HepG2 (cell line): Measurements from ENCODE around the gene RAD51D. TPM values are rescaled to one million over a fixed set of nuclear protein-coding genes. Genes with fewer than 3 reads are reported as not detected.

Experiments used
- BORCS8-MEF2B ChIP-seq: sonication (generic); formaldehyde crosslinking; IDR thresholded peaks from 2 replicates; pipeline ENCODE4 v1.8.0; 2022; ENCODE audit warnings: mild to moderate bottlenecking, missing genetic modification reagents
- CBX2 ChIP-seq, 2 experiments: fragments of 200-600 bp in 1 of 2; sonication (generic); formaldehyde crosslinking in 1 of 2; IDR thresholded peaks; 2 replicates each; pipeline versions ENCODE4 v1.7.0 to v1.8.1; 2018 to 2022; ENCODE audit warnings: low read depth in 2 of 2, low read length in 1 of 2, mild to moderate bottlenecking in 1 of 2, missing genetic modification reagents in 1 of 2
- ELK4 ChIP-seq: sonication (generic); formaldehyde crosslinking; IDR thresholded peaks from 2 replicates; pipeline ENCODE4 v1.9.0; 2021; ENCODE audit warnings: missing genetic modification reagents, borderline replicate concordance
- GATAD1 ChIP-seq: IDR thresholded peaks from 2 replicates; pipeline ENCODE4 v1.6.1; 2016; ENCODE audit warnings: missing genetic modification reagents, missing compliant biosample characterization
- HDAC2 ChIP-seq: sonication (generic); formaldehyde crosslinking; IDR thresholded peaks from 2 replicates; pipeline ENCODE4 v1.4.0; 2020; ENCODE audit warnings: missing genetic modification reagents
- HMG20A ChIP-seq: IDR thresholded peaks from 2 replicates; pipeline ENCODE4 v1.6.1; 2016; ENCODE audit warnings: borderline replicate concordance
- HOXA3 ChIP-seq: sonication (generic); formaldehyde crosslinking; IDR thresholded peaks from 2 replicates; pipeline ENCODE4 v1.5.0; 2020; ENCODE audit warnings: missing genetic modification reagents
- ISL2 ChIP-seq: sonication (generic); formaldehyde crosslinking; IDR thresholded peaks from 2 replicates; pipeline ENCODE4 v1.5.0; 2020; ENCODE audit warnings: missing genetic modification reagents
- JARID2 ChIP-seq: sonication (generic); formaldehyde crosslinking; IDR thresholded peaks from 2 replicates; pipeline ENCODE4 v1.8.1; 2023; ENCODE audit warnings: missing genetic modification reagents, inconsistent platforms; ENCODE audit not compliant: insufficient replicate concordance
- KLF12 ChIP-seq: sonication (generic); formaldehyde crosslinking; IDR thresholded peaks from 2 replicates; pipeline ENCODE4 v1.4.0; 2020; ENCODE audit warnings: missing genetic modification reagents, borderline replicate concordance
- MED13 ChIP-seq: sonication (generic); formaldehyde crosslinking; IDR thresholded peaks from 2 replicates; pipeline ENCODE4 v1.5.0; 2020; ENCODE audit warnings: missing genetic modification reagents
- MIER2 ChIP-seq: IDR thresholded peaks from 2 replicates; pipeline ENCODE4 v1.6.1; 2016; ENCODE audit warnings: missing biosample characterization, missing genetic modification reagents
- NFKBIZ ChIP-seq: IDR thresholded peaks from 2 replicates; pipeline ENCODE4 v1.6.1; 2018; ENCODE audit warnings: missing genetic modification reagents, missing compliant biosample characterization
- NFYB ChIP-seq: sonication (generic); formaldehyde crosslinking; IDR thresholded peaks from 2 replicates; pipeline ENCODE4 v1.4.0; 2020; ENCODE audit warnings: missing genetic modification reagents
- PHB2 ChIP-seq: fragments of 450-650 bp; IDR thresholded peaks from 2 replicates; pipeline ENCODE4 v1.6.1; 2018; ENCODE audit not compliant: partially characterized antibody
- SRF ChIP-seq: IDR thresholded peaks from 2 replicates; pipeline ENCODE4 v1.6.1; 2011; ENCODE audit warnings: mild to moderate bottlenecking, low read depth, low read length, moderate library complexity
- ZKSCAN8 ChIP-seq: IDR thresholded peaks from 2 replicates; pipeline ENCODE4 v1.6.1; 2016; ENCODE audit warnings: borderline replicate concordance, missing genetic modification reagents, missing compliant biosample characterization
- ZNF251 ChIP-seq: sonication (generic); formaldehyde crosslinking; IDR thresholded peaks from 2 replicates; pipeline ENCODE4 v1.9.0; 2021; ENCODE audit warnings: mild to moderate bottlenecking, missing genetic modification reagents
- polyA plus RNA-seq, 8 experiments: library from polyadenylated mRNA; depleted of rRNA in 3 of 8; stranded (reverse) in 7 of 8; unstranded in 1 of 8; fragments of >200 nt; fragmentation: Illumina TruSeq in 4 of 8; extraction: Trizol in 4 of 8; gene quantifications; 2 replicates each; pipeline versions ENCODE4 v1.2.1 to v1.2.3, GENCODE V29; 2011 to 2016; ENCODE audit warnings: low read depth in 4 of 8, missing spikeins in 1 of 8, mixed read lengths in 1 of 8; ENCODE audit not compliant: insufficient read depth in 1 of 8
- total RNA-seq, 5 experiments: library from RNA; depleted of rRNA; stranded (reverse); fragments of >200 nt; fragmentation: Illumina TruSeq; extraction: Trizol; gene quantifications; 2 replicates each; pipeline ENCODE4 v1.2.3, GENCODE V29; 2016; ENCODE audit warnings: low read depth in 1 of 5
- TF ChIP-seq, protein P1 (sequence below): fragments of 450-650 bp; IDR thresholded peaks from 2 replicates; pipeline ENCODE4 v1.6.1; 2017
- TF ChIP-seq, protein P2 (sequence below): sonication (generic); formaldehyde crosslinking; conservative IDR thresholded peaks from 2 replicates; pipeline ENCODE4 v1.8.1; 2023; ENCODE audit warnings: missing genetic modification reagents
- TF ChIP-seq, protein P3 (sequence below): sonication (generic); formaldehyde crosslinking; IDR thresholded peaks from 2 replicates; pipeline ENCODE4 v1.4.0; 2020; ENCODE audit warnings: missing genetic modification reagents
- TF ChIP-seq, protein P4 (sequence below): sonication (generic); formaldehyde crosslinking; IDR thresholded peaks from 2 replicates; pipeline ENCODE4 v1.4.0; 2020; ENCODE audit warnings: missing genetic modification reagents
- TF ChIP-seq, protein P5 (sequence below): sonication (generic); formaldehyde crosslinking; IDR thresholded peaks from 2 replicates; pipeline ENCODE4 v1.4.0; 2020; ENCODE audit warnings: mild to moderate bottlenecking, missing genetic modification reagents

RAD51D gene
- total and polyA plus RNA-seq, 2 of the 13 experiments (the other 11 are each of a cell fraction or from before 2014, with no cell fraction given), result 6.7 to 13.1 TPM

DNA sequence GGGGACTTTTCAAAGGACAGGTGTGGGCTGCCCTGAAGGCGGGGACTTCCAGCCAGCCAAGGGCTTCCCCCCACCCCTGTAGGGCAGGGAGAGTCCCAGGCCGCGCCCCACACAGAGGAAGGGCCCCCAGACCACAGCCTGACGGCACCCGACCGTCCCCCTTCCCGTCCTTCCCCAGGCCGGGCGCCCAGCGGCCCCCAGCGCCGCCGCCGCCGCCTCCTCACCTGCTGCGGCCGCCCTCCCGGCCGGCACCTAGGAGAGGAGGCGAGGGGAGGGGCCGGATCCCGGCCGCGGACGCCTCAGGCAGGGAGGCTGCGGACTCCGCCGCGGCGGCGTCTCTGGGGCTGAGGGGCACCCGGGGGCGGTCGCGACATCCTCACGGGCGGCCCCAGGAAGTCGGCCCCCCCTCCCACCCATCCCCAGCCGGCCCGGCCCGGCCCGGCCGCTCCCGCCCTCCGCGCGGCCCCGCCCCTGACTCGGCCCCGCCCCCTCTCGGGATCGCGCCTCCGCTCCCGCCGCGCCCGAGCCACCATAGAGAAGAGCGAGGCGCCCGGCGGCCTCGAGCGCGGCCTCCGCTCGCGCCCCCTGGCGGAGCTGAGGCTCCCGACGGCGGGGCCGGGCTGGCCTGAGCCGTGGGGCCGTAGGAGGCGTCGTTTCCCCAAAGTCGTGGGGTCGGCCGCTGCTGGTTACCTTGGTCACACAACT lies 30.6 kb downstream of the RAD51D start (continued):
- TF ChIP-seq, protein P1, sequence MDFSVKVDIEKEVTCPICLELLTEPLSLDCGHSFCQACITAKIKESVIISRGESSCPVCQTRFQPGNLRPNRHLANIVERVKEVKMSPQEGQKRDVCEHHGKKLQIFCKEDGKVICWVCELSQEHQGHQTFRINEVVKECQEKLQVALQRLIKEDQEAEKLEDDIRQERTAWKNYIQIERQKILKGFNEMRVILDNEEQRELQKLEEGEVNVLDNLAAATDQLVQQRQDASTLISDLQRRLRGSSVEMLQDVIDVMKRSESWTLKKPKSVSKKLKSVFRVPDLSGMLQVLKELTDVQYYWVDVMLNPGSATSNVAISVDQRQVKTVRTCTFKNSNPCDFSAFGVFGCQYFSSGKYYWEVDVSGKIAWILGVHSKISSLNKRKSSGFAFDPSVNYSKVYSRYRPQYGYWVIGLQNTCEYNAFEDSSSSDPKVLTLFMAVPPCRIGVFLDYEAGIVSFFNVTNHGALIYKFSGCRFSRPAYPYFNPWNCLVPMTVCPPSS, result no peak
- TF ChIP-seq MIER2 (CRISPR knock-in tag), result no peak
- TF ChIP-seq PHB2, result no peak
- TF ChIP-seq, protein P2, sequence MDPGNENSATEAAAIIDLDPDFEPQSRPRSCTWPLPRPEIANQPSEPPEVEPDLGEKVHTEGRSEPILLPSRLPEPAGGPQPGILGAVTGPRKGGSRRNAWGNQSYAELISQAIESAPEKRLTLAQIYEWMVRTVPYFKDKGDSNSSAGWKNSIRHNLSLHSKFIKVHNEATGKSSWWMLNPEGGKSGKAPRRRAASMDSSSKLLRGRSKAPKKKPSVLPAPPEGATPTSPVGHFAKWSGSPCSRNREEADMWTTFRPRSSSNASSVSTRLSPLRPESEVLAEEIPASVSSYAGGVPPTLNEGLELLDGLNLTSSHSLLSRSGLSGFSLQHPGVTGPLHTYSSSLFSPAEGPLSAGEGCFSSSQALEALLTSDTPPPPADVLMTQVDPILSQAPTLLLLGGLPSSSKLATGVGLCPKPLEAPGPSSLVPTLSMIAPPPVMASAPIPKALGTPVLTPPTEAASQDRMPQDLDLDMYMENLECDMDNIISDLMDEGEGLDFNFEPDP (CRISPR knock-in tag), result no peak
- no peak for TF ChIP-seq HMG20A (CRISPR knock-in tag)
- TF ChIP-seq MED13, result no peak
- TF ChIP-seq, protein P3, sequence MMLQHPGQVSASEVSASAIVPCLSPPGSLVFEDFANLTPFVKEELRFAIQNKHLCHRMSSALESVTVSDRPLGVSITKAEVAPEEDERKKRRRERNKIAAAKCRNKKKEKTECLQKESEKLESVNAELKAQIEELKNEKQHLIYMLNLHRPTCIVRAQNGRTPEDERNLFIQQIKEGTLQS, result no peak
- no peak for TF ChIP-seq JARID2
- peak; percentile 65; the same call in 1 of the 2 replicates for TF ChIP-seq KLF12 (CRISPR knock-in tag)
- no peak for TF ChIP-seq NFYB (CRISPR knock-in tag)
- TF ChIP-seq HDAC2, result no peak
- TF ChIP-seq ZKSCAN8, result no peak
- TF ChIP-seq, protein P4, sequence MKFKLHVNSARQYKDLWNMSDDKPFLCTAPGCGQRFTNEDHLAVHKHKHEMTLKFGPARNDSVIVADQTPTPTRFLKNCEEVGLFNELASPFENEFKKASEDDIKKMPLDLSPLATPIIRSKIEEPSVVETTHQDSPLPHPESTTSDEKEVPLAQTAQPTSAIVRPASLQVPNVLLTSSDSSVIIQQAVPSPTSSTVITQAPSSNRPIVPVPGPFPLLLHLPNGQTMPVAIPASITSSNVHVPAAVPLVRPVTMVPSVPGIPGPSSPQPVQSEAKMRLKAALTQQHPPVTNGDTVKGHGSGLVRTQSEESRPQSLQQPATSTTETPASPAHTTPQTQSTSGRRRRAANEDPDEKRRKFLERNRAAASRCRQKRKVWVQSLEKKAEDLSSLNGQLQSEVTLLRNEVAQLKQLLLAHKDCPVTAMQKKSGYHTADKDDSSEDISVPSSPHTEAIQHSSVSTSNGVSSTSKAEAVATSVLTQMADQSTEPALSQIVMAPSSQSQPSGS (CRISPR knock-in tag), result no peak
- TF ChIP-seq ISL2 (CRISPR knock-in tag), result no peak
- TF ChIP-seq ELK4 (CRISPR knock-in tag), result no peak
- peak; percentile 21; the same call in 1 of the 2 replicates for TF ChIP-seq BORCS8-MEF2B (CRISPR knock-in tag)
- TF ChIP-seq, protein P5, sequence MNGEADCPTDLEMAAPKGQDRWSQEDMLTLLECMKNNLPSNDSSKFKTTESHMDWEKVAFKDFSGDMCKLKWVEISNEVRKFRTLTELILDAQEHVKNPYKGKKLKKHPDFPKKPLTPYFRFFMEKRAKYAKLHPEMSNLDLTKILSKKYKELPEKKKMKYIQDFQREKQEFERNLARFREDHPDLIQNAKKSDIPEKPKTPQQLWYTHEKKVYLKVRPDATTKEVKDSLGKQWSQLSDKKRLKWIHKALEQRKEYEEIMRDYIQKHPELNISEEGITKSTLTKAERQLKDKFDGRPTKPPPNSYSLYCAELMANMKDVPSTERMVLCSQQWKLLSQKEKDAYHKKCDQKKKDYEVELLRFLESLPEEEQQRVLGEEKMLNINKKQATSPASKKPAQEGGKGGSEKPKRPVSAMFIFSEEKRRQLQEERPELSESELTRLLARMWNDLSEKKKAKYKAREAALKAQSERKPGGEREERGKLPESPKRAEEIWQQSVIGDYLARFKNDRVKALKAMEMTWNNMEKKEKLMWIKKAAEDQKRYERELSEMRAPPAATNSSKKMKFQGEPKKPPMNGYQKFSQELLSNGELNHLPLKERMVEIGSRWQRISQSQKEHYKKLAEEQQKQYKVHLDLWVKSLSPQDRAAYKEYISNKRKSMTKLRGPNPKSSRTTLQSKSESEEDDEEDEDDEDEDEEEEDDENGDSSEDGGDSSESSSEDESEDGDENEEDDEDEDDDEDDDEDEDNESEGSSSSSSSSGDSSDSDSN (CRISPR knock-in tag), result peak; percentile 53; the same call in 1 of the 2 replicates
- TF ChIP-seq GATAD1, result no peak
- TF ChIP-seq NFKBIZ (CRISPR knock-in tag), result no peak
- TF ChIP-seq SRF, result no peak
- TF ChIP-seq HOXA3, result no peak; the same call in 1 of the 2 replicates
- no peak for TF ChIP-seq CBX2 (IDR thresholded peaks at IDR 0.05; ENCODE audit: low read depth, low read length)
- TF ChIP-seq CBX2 (CRISPR knock-in tag; IDR thresholded peaks at IDR 0.05; ENCODE audit: low read depth), result no peak
- TF ChIP-seq ZNF251 (CRISPR knock-in tag), result no peak
